Measurements from ENCODE around the gene SAMD5. TPM values are rescaled to one million over a fixed set of nuclear protein-coding genes. Genes with fewer than 3 reads are reported as not detected.

SAMD5 gene
- total RNA-seq, 1 experiment from 2014 or later: 0.04 TPM

DNA sequence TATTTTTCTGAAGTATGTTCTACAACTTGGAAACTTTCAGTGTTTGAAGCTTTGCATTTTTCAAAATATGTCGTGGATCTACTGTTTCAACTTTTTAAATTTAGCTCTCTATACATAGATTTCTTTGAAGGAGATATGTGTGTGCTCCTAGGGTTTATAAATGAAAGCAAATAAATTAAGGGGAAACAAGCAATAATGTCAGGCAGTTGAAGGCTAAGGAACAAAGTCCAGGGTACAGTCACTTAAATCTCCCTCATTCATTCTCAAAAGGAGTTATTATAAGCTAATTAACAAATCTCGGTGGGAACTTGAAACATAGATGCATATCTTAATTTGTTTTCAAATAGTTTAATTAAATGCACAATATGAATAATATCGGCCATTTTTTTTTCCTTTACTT, 79.4 kb downstream of the SAMD5 start:
- no CpG with 5 or more reads among the region's 3 CpGs for WGBS (ENCODE audit: extremely low coverage, insufficient read length, low lambda C conversion rate)

More for the DNA sequence above, 79.4 kb downstream of the SAMD5 start:
- H3K4ac ChIP-seq (ENCODE audit: low read depth, low read length): no peak overlapping the region
- no peak overlapping the region for H4K8ac ChIP-seq (replicated peaks; ENCODE audit: insufficient read length, low read depth, low read length)
- no peak overlapping the region for H2BK120ac ChIP-seq (ENCODE audit: low read depth, low read length, poor library complexity, severe bottlenecking)
- H3K4me3 Mint-ChIP-seq: no peak overlapping the region
- no peak overlapping the region for H4K91ac ChIP-seq (ENCODE audit: insufficient read length, low read depth, low read length)
- no peaks in the 10 kb centered on the region for H3K4me1 ChIP-seq (ENCODE audit: insufficient read depth, low read length)
- no peaks in the 10 kb centered on the region for H3K9me3 ChIP-seq (ENCODE audit: control insufficient read depth, low read depth, low read length)
- no peak overlapping the region for H3K27ac Mint-ChIP-seq
- no peak overlapping the region for H4K5ac ChIP-seq (ENCODE audit: insufficient read length, low read depth, low read length)
- H3K23ac ChIP-seq (ENCODE audit: insufficient read length, low read depth, low read length): no peak overlapping the region
- H3K27me3 Mint-ChIP-seq (ENCODE audit: low read depth): no peaks in the 10 kb centered on the region
- no peaks in the 10 kb centered on the region for H3K23me2 ChIP-seq (ENCODE audit: insufficient read length, low read depth, low read length, poor library complexity, severe bottlenecking)
- no peak overlapping the region for H3K9ac ChIP-seq (ENCODE audit: extremely low read depth, insufficient read length, low read length)
- H3K4me2 ChIP-seq (ENCODE audit: insufficient read depth, insufficient read length, low read length): no peak overlapping the region
- no peak for DNase-seq
- H3K14ac ChIP-seq (ENCODE audit: insufficient read depth, low read length): no peak overlapping the region
- no peak overlapping the region for H3T11ph ChIP-seq (ENCODE audit: low read length)
- no peak overlapping the region for H2BK5ac ChIP-seq (ENCODE audit: insufficient read length, low read length)
- H2BK12ac ChIP-seq (ENCODE audit: insufficient read length, low read depth, low read length): no peak overlapping the region
- H3K4me1 Mint-ChIP-seq: no peaks in the 10 kb centered on the region
- H3K9me3 Mint-ChIP-seq: no peaks in the 10 kb centered on the region
- no peak overlapping the region for H2BK15ac ChIP-seq (ENCODE audit: low read depth, low read length)
- no peak overlapping the region for H2AK5ac ChIP-seq (ENCODE audit: insufficient read length, low read length)
- H3K27me3 ChIP-seq (ENCODE audit: insufficient read depth, low read length): no peaks in the 10 kb centered on the region
- no peaks in the 10 kb centered on the region for H3K79me1 ChIP-seq (ENCODE audit: insufficient read depth, low read depth, low read length, poor library complexity, severe bottlenecking)
- H3K79me2 ChIP-seq (ENCODE audit: insufficient read depth, low read length): no peaks in the 10 kb centered on the region
- no peaks in the 10 kb centered on the region for H4K20me1 ChIP-seq (ENCODE audit: control insufficient read depth, insufficient read depth, insufficient read length)
- no peak overlapping the region for H3K18ac ChIP-seq (ENCODE audit: insufficient read length, low read depth, low read length)
- no peaks in the 10 kb centered on the region for H3K36me3 Mint-ChIP-seq (ENCODE audit: insufficient read depth in 1 of 3, low read depth in 3 of 3)
- H3K27ac ChIP-seq (ENCODE audit: insufficient read length, low read depth, low read length): no peak overlapping the region
- TF ChIP-seq, protein P1, sequence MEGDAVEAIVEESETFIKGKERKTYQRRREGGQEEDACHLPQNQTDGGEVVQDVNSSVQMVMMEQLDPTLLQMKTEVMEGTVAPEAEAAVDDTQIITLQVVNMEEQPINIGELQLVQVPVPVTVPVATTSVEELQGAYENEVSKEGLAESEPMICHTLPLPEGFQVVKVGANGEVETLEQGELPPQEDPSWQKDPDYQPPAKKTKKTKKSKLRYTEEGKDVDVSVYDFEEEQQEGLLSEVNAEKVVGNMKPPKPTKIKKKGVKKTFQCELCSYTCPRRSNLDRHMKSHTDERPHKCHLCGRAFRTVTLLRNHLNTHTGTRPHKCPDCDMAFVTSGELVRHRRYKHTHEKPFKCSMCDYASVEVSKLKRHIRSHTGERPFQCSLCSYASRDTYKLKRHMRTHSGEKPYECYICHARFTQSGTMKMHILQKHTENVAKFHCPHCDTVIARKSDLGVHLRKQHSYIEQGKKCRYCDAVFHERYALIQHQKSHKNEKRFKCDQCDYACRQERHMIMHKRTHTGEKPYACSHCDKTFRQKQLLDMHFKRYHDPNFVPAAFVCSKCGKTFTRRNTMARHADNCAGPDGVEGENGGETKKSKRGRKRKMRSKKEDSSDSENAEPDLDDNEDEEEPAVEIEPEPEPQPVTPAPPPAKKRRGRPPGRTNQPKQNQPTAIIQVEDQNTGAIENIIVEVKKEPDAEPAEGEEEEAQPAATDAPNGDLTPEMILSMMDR (conservative IDR thresholded peaks at IDR 0.05): no peak
- H2AFZ ChIP-seq (ENCODE audit: low read length): no peak overlapping the region
- H3K56ac ChIP-seq (ENCODE audit: insufficient read length, low read depth, low read length): no peak overlapping the region
- no peak overlapping the region for H2BK20ac ChIP-seq (ENCODE audit: low read depth, low read length, poor library complexity, severe bottlenecking)
